ACC112 (cell line): ENCODE results near the gene ZBTB26.

Experiments used
- H2AFZ ChIP-seq: fragments of 200-600 bp; sonication (generic); one replicate; pipeline ENCODE4 v1.6.0; 2017; ENCODE audit warnings: antibody characterized with exemption, low read length; ENCODE audit not compliant: unreplicated experiment
- H3K27ac ChIP-seq: fragments of 200-600 bp; sonication (generic); 2 replicates; pipeline ENCODE4 v1.5.1; 2014; ENCODE audit warnings: low read depth, mild to moderate bottlenecking, antibody characterized with exemption, low read length, moderate library complexity
- H3K27me3 ChIP-seq: fragments of 200-600 bp; sonication (generic); 2 replicates; pipeline ENCODE4 v1.6.1; 2014; ENCODE audit warnings: mild to moderate bottlenecking, antibody characterized with exemption, low read length, moderate library complexity, mixed read lengths; ENCODE audit not compliant: insufficient read depth
- H3K36me3 ChIP-seq: fragments of 200-600 bp; sonication (generic); 2 replicates; pipeline ENCODE4 v1.6.1; 2016; ENCODE audit warnings: mild to moderate bottlenecking, antibody characterized with exemption, low read length, moderate library complexity, mixed read lengths; ENCODE audit not compliant: insufficient read depth
- H3K4me1 ChIP-seq: fragments of 200-600 bp; sonication (generic); one replicate; pipeline ENCODE4 v1.6.1; 2016; ENCODE audit warnings: low read length, mixed read lengths; ENCODE audit not compliant: insufficient read depth, unreplicated experiment, control insufficient read depth
- H3K4me3 ChIP-seq: fragments of 200-600 bp; sonication (generic); 2 replicates; pipeline ENCODE4 v1.5.1; 2014; ENCODE audit warnings: mild to moderate bottlenecking, low read depth, low read length
- H3K79me2 ChIP-seq: fragments of 200-600 bp; sonication (generic); one replicate; pipeline ENCODE4 v1.6.0; 2016; ENCODE audit warnings: low read length; ENCODE audit not compliant: control insufficient read depth, unreplicated experiment, insufficient read depth

Gene ZBTB26, protein sequence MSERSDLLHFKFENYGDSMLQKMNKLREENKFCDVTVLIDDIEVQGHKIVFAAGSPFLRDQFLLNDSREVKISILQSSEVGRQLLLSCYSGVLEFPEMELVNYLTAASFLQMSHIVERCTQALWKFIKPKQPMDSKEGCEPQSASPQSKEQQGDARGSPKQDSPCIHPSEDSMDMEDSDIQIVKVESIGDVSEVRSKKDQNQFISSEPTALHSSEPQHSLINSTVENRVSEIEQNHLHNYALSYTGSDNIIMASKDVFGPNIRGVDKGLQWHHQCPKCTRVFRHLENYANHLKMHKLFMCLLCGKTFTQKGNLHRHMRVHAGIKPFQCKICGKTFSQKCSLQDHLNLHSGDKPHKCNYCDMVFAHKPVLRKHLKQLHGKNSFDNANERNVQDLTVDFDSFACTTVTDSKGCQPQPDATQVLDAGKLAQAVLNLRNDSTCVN

DNA sequence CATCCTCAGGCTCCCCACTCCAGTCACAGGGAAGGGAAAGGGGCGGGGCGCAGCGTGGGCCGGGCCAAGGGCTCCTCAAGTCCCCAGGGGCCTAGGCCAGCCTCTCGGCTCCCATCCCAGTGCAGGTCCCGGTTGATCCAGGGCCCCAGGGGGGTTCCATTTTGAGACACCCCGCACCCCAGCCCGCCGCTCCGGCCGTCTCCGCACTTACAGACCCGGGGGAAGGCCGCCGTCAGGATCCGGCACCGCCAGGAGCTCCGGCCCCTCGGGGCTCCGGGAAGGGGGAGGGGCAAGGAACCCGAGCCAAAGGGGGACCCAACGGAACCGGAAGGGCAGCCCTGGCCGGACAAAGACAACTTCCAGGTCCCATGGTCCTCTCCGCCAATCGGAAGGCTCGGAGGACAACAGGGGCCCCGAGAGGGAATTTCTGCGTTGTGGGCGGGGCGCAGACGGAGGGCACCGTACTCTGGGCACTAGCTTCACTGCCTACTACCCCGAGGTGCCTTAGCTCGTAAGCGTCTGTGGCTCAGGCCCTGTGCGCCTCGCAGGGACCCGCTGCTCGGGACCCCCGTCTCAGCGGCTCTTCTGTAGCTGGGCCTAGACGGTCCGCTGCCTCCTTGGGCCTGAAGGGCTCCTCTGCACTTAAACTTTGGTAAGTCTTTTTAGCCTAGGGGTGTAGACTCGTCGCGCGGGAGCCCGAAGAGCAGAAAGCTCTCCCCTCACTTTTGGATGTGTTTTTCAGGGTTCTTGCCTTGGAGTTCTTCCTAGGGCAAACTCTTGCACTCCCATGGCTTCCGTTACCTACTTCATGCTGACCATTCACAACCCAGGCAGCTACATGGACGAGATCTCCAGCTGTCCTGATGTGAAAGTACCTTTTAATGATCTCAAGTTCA lies at the start of gene ZBTB26:
Gene ZBTB26 (minus strand): TSS at position 287 of the 896 bp plus-strand sequence. CDS start 11,578 bp downstream, outside the sequence.
- H3K79me2 ChIP-seq = peaks cover 69% of the 10 kb centered on the region
- H3K36me3 ChIP-seq = peaks cover 4% of the 10 kb centered on the region
- peaks cover 9% of the 10 kb centered on the region for H3K4me1 ChIP-seq
- H3K27ac ChIP-seq = peak within 1 kb of the TSS; percentile 66
- H3K27me3 ChIP-seq = no peaks in the 10 kb centered on the region
- H3K4me3 ChIP-seq = peak within 1 kb of the TSS; percentile 98
- H2AFZ ChIP-seq = peak within 1 kb of the TSS; percentile 77

DNA sequence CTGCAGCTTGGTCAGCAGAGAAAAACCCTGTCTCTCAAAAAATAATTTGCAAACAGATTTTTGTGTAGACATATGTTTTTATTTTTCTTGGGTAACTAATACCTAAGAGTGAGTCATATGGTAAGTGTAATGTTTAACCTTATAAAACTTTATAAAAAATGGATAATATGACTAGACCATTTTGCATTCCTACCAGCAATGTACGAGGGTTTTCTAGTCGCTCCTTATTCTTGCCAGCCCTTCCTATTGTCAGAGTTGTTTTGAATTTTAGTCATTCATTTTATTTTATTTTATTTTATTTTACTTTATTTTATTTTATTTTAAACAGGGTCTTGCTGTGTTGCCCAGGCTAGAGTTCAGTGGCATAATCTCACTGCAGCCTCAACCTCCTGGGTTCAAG lies 47.3 kb upstream of the ZBTB26 start:
- Histone ChIP-seq H3K27me3 (no peaks in the 10 kb centered on the region), H3K4me3 (no peak overlapping the region), H3K79me2 (peaks cover 16% of the 10 kb centered on the region), H3K36me3 (peaks cover 7% of the 10 kb centered on the region; the same call in 1 of the 2 replicates), H2AFZ (no peak overlapping the region), H3K4me1 (no peaks in the 10 kb centered on the region), H3K27ac (no peak overlapping the region)

DNA sequence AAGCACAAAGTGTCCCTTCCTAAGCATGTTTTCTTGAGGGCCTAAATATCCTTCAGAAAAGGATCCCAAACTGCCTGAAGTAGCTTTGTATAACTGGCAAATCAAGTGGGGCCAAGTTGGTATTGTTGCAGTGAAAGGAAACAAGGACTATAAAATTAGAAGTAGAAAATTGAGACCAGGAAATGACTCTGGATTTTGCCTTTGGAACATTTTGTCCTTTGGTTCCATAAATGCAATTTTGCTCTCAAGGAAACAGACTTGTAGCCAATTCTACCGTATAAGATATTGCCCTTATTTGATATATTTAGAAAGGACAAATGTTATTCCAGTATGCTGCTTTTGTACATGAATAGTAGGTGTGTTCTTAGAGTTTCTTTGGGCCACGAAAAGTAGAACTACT lies 43.9 kb upstream of the ZBTB26 start:
- Histone ChIP-seq H3K79me2 (peaks cover 8% of the 10 kb centered on the region), H3K27ac (no peak overlapping the region), H2AFZ (no peak overlapping the region), H3K4me1 (no peaks in the 10 kb centered on the region), H3K36me3 (peaks cover 5% of the 10 kb centered on the region), H3K27me3 (no peaks in the 10 kb centered on the region), H3K4me3 (no peak overlapping the region)

DNA sequence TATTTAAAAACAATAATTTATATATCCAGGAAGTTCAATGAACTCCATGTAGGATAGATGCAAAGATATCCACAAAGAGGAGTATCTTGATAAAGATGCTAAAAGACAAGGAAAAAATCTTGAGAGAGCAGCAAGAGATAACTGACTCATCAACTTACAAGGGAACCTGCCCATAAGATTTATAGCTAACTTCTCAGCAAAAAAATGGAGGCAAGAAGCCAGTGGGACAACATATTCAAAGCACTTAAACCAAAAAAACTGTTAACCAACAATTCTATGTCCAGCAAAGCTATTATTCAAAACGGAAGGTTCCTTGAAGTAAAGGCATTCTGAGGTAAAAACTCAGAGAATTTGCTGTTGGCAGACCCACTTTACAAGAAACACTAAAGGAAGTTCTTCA lies 29.8 kb upstream of the ZBTB26 start:
- H3K27ac ChIP-seq = no peak overlapping the region
- H3K36me3 ChIP-seq = peaks cover 17% of the 10 kb centered on the region
- H3K4me1 ChIP-seq = peaks cover 6% of the 10 kb centered on the region
- no peak overlapping the region for H3K4me3 ChIP-seq
- H2AFZ ChIP-seq = no peak overlapping the region
- no peaks in the 10 kb centered on the region for H3K27me3 ChIP-seq
- peaks cover 8% of the 10 kb centered on the region for H3K79me2 ChIP-seq

DNA sequence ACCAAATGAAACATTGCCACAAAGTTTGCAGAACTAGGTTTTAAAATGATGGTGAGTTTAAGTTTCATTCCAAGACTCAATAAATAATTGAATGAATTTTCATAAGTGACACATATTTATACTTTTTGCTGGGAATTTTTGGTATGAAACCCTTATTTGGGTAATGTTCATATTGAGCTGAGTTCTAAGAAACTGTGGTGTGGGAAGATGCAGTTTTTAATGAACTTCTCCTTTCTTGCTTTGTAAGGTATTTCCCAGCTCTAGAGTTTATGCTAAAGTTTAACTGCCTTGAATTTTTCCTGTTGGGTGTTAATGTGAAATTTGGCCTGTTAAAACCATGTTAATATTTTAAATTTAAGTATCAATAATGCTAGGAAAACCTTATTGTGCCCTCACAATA lies 24.6 kb upstream of the ZBTB26 start:
- Histone ChIP-seq H3K4me3 (no peak overlapping the region), H3K36me3 (peaks cover 10% of the 10 kb centered on the region), H2AFZ (no peak overlapping the region), H3K27ac (no peak overlapping the region), H3K4me1 (peaks cover 28% of the 10 kb centered on the region), H3K79me2 (peaks cover 48% of the 10 kb centered on the region), H3K27me3 (no peaks in the 10 kb centered on the region)

DNA sequence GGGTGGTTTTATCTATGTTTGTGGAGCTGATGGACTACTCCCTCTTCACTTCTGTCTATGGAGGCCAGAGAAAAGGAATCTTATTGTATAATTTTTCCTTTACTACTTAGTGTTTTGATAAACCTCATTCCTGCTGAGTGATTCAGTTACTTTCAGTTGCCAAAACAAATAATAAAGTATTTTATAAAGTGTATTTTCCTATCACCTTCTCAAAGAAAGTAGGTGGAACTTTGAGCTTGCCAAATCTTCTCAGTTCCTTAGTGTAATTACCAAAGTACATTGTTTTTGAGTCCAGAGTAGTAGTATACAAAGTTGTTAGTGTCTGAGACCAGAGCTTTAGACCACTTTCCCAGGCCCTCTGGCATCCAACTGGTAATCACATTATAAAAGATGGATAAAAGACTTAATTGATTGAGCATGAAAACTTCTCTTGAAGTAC lies 23.0 kb upstream of the ZBTB26 start:
- Histone ChIP-seq H3K4me1 (peaks cover 28% of the 10 kb centered on the region), H2AFZ (no peak overlapping the region), H3K79me2 (peaks cover 61% of the 10 kb centered on the region), H3K27ac (peak overlapping the region; percentile 57), H3K4me3 (no peak overlapping the region), H3K36me3 (no peaks in the 10 kb centered on the region), H3K27me3 (no peaks in the 10 kb centered on the region)

DNA sequence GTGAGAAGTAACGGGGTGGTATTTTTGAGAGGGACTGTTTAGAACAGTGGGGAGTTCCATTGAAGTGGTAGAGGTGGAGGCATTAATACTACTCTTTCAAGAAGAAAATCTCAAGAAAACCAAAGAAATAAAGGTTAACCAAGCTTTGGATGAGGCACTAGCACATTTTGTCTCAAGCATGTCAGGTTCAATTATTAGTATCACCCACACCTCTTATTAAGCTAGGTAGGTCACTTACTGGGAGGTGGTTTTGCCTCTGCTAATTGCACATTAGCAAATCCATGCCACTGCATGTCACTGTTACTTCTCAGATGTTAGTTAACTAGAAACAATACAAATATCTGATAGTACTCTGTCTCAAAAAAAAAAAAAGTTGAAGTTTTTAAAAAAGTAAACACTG lies 19.7 kb upstream of the ZBTB26 start:
- H3K36me3 ChIP-seq = no peaks in the 10 kb centered on the region
- H3K27me3 ChIP-seq = no peaks in the 10 kb centered on the region
- peaks cover 83% of the 10 kb centered on the region for H3K79me2 ChIP-seq
- H3K4me1 ChIP-seq = peaks cover 24% of the 10 kb centered on the region
- no peak overlapping the region for H3K27ac ChIP-seq
- no peak overlapping the region for H2AFZ ChIP-seq
- H3K4me3 ChIP-seq = no peak overlapping the region

DNA sequence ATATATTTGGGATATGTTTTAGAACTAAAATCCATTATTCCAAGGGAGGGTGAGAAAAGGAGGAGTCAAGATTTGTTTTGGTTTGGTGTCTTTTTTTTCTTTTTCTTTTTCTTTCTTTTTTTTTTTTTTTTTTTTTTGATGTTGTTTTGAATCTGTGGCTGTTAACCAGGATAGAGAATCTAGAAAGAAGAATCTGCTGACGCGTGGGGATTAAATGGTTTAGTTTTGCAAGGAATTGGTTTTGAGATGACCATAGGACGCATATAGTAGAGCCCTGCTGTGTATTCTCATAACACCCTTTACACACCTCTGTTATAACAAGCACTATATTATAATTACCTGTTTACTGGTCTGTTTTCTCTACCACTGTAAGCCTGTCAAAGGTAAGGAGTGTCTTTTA lies 19.0 kb upstream of the ZBTB26 start:
- Histone ChIP-seq H3K27me3 (no peaks in the 10 kb centered on the region), H3K4me1 (peaks cover 23% of the 10 kb centered on the region), H3K4me3 (no peak overlapping the region), H3K79me2 (peaks cover 83% of the 10 kb centered on the region), H2AFZ (no peak overlapping the region), H3K36me3 (no peaks in the 10 kb centered on the region), H3K27ac (no peak overlapping the region)

DNA sequence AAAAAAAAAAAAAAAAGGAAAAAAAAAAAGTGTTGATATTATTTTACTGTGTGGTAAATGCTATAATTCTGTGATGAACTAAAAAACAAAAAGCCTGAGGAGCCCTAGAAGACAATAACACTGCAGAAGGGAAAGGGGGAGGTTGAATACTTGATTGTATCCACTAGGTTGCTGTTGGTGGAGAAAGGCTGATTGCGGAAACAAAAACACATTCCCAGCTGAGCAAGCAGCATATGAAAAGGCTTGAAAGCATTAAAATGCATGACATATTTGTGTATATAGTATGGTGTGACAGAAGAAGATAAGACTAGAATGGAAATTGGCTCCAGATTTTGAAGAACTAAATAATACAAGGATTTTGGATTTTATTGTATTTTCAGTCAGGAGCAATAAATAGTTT lies 18.4 kb upstream of the ZBTB26 start:
- Histone ChIP-seq H3K79me2 (peaks cover 83% of the 10 kb centered on the region), H2AFZ (no peak overlapping the region), H3K36me3 (no peaks in the 10 kb centered on the region), H3K4me3 (no peak overlapping the region), H3K27ac (no peak overlapping the region), H3K27me3 (no peaks in the 10 kb centered on the region), H3K4me1 (peaks cover 21% of the 10 kb centered on the region)

DNA sequence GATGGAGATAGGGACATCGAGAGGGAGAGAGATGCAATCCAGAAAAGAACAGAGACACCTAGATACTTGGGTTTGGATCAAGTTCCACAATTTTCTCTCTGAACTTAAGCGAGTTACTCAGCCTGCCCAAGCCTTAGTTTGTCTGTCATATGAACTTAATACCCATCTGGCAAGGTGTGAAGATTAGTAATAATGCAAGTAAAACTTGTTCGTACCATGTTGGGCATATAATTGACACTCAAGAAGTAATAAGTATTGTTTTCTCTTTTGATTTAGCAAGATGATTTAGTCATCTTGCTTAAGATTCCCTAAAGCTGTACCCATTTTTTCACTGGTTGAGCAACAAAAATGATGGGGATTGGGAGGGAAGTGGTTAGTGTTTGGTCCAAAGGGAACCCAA lies 17.0 kb upstream of the ZBTB26 start:
- H3K4me1 ChIP-seq = peaks cover 9% of the 10 kb centered on the region
- peaks cover 84% of the 10 kb centered on the region for H3K79me2 ChIP-seq
- H3K4me3 ChIP-seq = no peak overlapping the region
- H2AFZ ChIP-seq = no peak overlapping the region
- H3K36me3 ChIP-seq = no peaks in the 10 kb centered on the region
- no peaks in the 10 kb centered on the region for H3K27me3 ChIP-seq
- no peak overlapping the region for H3K27ac ChIP-seq
